HL-60 (cell line): ENCODE measurements around the gene NXPH1.

ENCODE experiments used
- DNase-seq, 2 experiments: peaks; one replicate each; pipeline ENCODE4 v3.0.0-alpha.2; 2010 to 2020; ENCODE audit warnings: low read depth in 1 of 2, low spot score in 1 of 2
- H3K27ac ChIP-seq: fragments of 250-450 bp; sonication (Bioruptor Pico); replicated peaks from 2 replicates; pipeline ENCODE4 v1.5.1; 2020; ENCODE audit warnings: mild to moderate bottlenecking, moderate library complexity
- H3K27me3 ChIP-seq: fragments of 250-450 bp; sonication (Bioruptor Pico); 2 replicates; pipeline ENCODE4 v1.5.1; 2021; ENCODE audit warnings: mild to moderate bottlenecking, moderate library complexity; ENCODE audit not compliant: insufficient read depth, poor library complexity, severe bottlenecking
- H3K4me3 ChIP-seq: replicated peaks from 2 replicates; pipeline ENCODE4 v1.5.1; 2011; ENCODE audit warnings: mild to moderate bottlenecking, control low read depth, low read length; ENCODE audit not compliant: insufficient read depth
- GABPA ChIP-seq: IDR thresholded peaks from 2 replicates; pipeline ENCODE4 v1.6.1; 2012; ENCODE audit warnings: low read depth
- POLR2AphosphoS5 ChIP-seq: IDR thresholded peaks from 2 replicates; pipeline ENCODE4 v1.6.1; 2012; ENCODE audit warnings: low read depth
- SPI1 ChIP-seq: IDR thresholded peaks from 2 replicates; pipeline ENCODE4 v1.6.1; 2012; ENCODE audit warnings: low read depth, mild to moderate bottlenecking, borderline replicate concordance
- TF ChIP-seq, protein P1 (sequence below): IDR thresholded peaks from one replicate; pipeline ENCODE4 v1.5.1; 2011; ENCODE audit warnings: low read length, control low read depth, inconsistent platforms; ENCODE audit not compliant: insufficient read depth
- TF ChIP-seq, protein P2 (sequence below): IDR thresholded peaks from 2 replicates; pipeline ENCODE4 v1.6.1; 2012; ENCODE audit warnings: low read depth; ENCODE audit not compliant: insufficient replicate concordance

Gene NXPH1

DNA sequence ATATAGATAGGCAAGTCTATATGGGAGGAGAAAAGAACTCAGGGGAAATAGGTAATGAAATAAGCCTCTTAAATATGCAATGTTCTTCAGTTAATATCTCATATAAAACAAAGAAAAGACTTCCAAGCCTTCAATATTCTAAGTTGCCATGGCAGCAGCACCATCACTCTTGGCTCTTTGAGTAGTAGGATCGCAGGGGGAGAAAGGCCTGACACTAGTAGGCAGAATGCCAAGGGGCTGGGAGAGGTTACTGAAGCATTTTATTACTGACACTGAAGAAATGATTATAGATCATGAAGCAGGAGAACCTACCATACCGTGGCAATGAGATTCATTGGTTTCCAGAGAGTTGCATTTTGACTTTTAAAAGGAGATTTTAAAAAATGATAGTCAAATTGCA, 193.9 kb downstream of the NXPH1 start:
- Histone ChIP-seq H3K27ac (no peak overlapping the region), H3K27me3 (no peaks in the 10 kb centered on the region), H3K4me3 (no peak overlapping the region)
- no peak for TF ChIP-seq GABPA
- TF ChIP-seq SPI1: no peak
- TF ChIP-seq, protein P1, sequence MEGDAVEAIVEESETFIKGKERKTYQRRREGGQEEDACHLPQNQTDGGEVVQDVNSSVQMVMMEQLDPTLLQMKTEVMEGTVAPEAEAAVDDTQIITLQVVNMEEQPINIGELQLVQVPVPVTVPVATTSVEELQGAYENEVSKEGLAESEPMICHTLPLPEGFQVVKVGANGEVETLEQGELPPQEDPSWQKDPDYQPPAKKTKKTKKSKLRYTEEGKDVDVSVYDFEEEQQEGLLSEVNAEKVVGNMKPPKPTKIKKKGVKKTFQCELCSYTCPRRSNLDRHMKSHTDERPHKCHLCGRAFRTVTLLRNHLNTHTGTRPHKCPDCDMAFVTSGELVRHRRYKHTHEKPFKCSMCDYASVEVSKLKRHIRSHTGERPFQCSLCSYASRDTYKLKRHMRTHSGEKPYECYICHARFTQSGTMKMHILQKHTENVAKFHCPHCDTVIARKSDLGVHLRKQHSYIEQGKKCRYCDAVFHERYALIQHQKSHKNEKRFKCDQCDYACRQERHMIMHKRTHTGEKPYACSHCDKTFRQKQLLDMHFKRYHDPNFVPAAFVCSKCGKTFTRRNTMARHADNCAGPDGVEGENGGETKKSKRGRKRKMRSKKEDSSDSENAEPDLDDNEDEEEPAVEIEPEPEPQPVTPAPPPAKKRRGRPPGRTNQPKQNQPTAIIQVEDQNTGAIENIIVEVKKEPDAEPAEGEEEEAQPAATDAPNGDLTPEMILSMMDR: no peak
- TF ChIP-seq, protein P2, sequence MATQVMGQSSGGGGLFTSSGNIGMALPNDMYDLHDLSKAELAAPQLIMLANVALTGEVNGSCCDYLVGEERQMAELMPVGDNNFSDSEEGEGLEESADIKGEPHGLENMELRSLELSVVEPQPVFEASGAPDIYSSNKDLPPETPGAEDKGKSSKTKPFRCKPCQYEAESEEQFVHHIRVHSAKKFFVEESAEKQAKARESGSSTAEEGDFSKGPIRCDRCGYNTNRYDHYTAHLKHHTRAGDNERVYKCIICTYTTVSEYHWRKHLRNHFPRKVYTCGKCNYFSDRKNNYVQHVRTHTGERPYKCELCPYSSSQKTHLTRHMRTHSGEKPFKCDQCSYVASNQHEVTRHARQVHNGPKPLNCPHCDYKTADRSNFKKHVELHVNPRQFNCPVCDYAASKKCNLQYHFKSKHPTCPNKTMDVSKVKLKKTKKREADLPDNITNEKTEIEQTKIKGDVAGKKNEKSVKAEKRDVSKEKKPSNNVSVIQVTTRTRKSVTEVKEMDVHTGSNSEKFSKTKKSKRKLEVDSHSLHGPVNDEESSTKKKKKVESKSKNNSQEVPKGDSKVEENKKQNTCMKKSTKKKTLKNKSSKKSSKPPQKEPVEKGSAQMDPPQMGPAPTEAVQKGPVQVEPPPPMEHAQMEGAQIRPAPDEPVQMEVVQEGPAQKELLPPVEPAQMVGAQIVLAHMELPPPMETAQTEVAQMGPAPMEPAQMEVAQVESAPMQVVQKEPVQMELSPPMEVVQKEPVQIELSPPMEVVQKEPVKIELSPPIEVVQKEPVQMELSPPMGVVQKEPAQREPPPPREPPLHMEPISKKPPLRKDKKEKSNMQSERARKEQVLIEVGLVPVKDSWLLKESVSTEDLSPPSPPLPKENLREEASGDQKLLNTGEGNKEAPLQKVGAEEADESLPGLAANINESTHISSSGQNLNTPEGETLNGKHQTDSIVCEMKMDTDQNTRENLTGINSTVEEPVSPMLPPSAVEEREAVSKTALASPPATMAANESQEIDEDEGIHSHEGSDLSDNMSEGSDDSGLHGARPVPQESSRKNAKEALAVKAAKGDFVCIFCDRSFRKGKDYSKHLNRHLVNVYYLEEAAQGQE: no peak
- TF ChIP-seq POLR2AphosphoS5: no peak
- no peak for DNase-seq

DNA sequence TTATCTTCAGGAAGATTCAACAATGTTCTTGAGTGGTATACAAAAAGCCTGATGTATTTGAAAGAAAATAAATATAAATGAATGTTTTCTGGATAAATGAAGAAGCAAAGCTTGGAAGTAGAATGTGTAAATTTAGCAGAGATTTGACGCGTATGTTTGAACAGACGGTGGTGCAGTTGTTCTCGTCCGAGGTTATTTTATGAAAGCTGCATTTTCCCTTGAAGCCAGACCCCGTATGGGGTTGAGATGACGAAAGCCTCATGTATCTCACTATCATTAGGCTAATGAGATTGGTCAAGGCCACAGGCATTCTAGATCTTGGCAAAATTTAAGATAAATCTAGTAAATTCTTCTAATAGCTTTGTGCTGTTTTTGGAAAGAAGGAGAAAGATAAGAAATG, 195.2 kb downstream of the NXPH1 start:
- no peak for TF ChIP-seq GABPA
- no peak for TF ChIP-seq SPI1
- TF ChIP-seq, protein P2: no peak
- no peak for TF ChIP-seq POLR2AphosphoS5
- TF ChIP-seq, protein P1: no peak
- Histone ChIP-seq H3K27ac (no peak overlapping the region), H3K4me3 (no peak overlapping the region), H3K27me3 (no peaks in the 10 kb centered on the region)
- DNase-seq: no peak

DNA sequence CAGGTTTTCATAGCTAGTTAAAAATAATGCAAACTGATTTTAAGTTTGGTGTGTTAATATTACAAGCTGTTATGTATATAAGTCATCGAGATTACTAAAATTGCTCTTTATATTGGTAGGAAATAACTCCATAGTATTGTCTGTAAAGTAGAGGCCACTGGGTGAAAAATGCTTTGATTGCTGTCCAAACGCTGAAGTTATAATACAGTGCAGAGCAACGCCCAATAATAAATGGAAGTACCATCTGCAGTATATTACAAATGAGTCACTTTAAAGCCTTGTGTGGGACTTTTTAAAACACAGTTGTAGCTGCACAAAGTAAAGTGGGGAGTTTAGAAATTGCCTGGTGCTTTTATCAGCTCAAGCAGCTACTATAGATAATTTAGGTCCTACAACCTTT, 196.1 kb downstream of the NXPH1 start:
- no peaks in the 10 kb centered on the region for H3K27me3 ChIP-seq
- no peak overlapping the region for H3K27ac ChIP-seq
- H3K4me3 ChIP-seq: no peak overlapping the region
- TF ChIP-seq, protein P2: peak; percentile 86
- no peak for TF ChIP-seq POLR2AphosphoS5
- no peak for DNase-seq

DNA sequence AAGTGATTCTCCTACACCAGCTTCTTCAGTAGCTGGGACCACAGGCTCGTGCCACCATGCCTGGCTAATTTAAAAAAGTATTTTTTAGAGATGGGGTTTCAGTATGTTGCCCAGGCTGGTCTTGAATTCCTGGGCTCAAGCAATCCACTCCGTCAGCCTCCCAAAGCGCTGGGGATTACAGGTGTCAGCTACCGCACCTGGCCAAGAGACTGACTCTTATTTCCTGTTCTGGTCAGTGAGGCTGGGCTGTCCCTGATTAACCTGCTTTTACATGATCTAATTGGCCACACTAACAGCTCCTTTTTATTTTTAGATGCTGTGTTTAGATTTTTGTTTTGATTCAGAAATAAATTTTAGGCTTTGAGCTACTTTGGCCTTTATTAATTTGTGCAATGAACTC, 203.9 kb downstream of the NXPH1 start:
- TF ChIP-seq GABPA (no peak), POLR2AphosphoS5 (no peak), SPI1 (no peak)
- TF ChIP-seq, protein P2: no peak
- TF ChIP-seq, protein P1: no peak
- no peak for DNase-seq

More for the DNA sequence above, 203.9 kb downstream of the NXPH1 start:
- Histone ChIP-seq H3K27ac (no peak overlapping the region), H3K27me3 (no peaks in the 10 kb centered on the region), H3K4me3 (no peak overlapping the region)
